ENCODE measurements around the gene PRDM1. TPM values are rescaled to one million over a fixed set of nuclear protein-coding genes. Genes with fewer than 3 reads are reported as not detected.

PRDM1 gene
- total RNA-seq, 4 donors from 2014 or later: 18.3 to 75.8 (median 35.4) TPM

DNA sequence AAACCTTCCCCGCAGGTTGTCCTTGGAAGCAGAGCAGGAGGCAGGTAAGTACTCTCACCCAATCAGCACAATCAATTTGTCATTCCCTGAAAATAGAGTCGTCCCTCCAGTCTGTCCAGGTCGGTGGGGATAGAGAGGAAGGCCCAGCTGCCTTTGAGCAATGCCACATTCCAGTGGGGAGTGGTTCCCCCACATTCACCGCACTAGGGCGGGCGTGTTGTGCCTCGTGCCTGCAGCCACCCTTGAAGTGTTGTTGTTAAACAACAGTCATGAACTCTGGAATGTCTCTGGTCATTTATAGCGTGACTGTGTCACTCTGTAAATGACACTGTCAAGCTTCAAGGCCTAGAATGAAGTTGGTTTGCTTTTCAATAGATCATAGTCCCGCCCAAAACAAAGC is 33.4 kb downstream of the PRDM1 start:
- peak overlapping the region; percentile 30 to 65 (median 60) for H3K27ac ChIP-seq
- no peak for DNase-seq
- no peaks in the 10 kb centered on the region for H3K36me3 ChIP-seq
- TF ChIP-seq CTCF (IDR thresholded peaks at IDR 0.05): no peak
- TF ChIP-seq POLR2A (IDR thresholded peaks at IDR 0.05): no peak
- H3K9me3 ChIP-seq: no peaks in the 10 kb centered on the region
- WGBS, 2 donors: 49 to 77% methylated on average over 9 of the region's 9 CpGs
- H3K27me3 ChIP-seq: peaks cover 0 to 6% (median 0%) of the 10 kb centered on the region in 4 donors
- peaks cover 0 to 22% (median 4%) of the 10 kb centered on the region in 3 donors for H3K4me1 ChIP-seq
- no peak overlapping the region for H3K4me3 ChIP-seq
- intact Hi-C loops (cut with DNase I): no loop called here

DNA sequence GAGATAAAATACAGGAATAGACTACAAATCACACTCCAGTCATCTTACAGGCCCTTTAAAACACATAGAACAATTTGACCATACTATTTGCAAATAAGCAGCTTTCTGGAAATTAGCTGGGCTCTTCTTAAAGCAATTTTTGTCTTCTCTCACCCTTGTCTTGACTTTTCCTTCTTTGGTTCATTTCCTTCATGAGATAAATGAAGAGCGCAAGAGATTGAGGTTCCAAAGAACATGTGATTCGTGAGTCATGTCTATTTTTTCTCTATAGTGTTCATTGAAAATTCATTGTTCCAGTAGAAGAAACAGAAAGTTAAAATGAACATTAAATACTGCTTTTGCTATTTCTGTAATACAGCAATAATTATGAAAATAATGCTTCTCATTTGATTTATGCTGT is 33.9 kb downstream of the PRDM1 start:
- intact Hi-C loops (cut with DNase I): no loop called here
- no peaks in the 10 kb centered on the region for H3K9me3 ChIP-seq
- no peak for DNase-seq
- peaks cover 0 to 22% (median 4%) of the 10 kb centered on the region in 3 donors for H3K4me1 ChIP-seq
- peak overlapping the region; percentile 15 to 65 (median 60) for H3K27ac ChIP-seq
- WGBS, 2 donors: 64 to 76% methylated on average over 2 of the region's 2 CpGs
- H3K36me3 ChIP-seq: no peaks in the 10 kb centered on the region
- peaks cover 0 to 2% (median 0%) of the 10 kb centered on the region in 4 donors for H3K27me3 ChIP-seq
- H3K4me3 ChIP-seq: no peak overlapping the region
- no peak for TF ChIP-seq POLR2A (IDR thresholded peaks at IDR 0.05)
- no peak for TF ChIP-seq CTCF (IDR thresholded peaks at IDR 0.05)

DNA sequence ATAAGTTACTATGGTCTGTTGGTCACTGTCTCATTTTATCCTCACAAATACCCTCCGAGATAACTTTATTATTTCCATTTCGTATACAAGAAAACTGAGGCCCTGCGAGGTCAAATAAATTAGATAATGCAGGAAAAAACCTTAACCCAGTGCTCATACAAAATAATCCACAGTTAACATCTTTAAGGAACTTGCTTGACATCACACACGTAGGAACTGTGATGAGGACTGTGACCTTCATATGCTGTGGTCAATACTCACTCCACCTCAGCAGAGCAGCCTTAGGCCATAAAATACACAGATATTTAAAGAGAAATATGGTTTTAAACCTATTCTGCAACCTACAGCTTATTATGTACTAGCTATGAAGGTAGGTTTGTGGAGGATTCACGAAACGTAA is 34.3 kb downstream of the PRDM1 start:
- no peak for DNase-seq
- H3K27ac ChIP-seq: peak overlapping the region in 3 of 4 donors; percentile 57 to 65 (median 64)
- H3K36me3 ChIP-seq: no peaks in the 10 kb centered on the region
- H3K9me3 ChIP-seq: no peaks in the 10 kb centered on the region
- H3K4me1 ChIP-seq: peaks cover 0 to 22% (median 4%) of the 10 kb centered on the region in 3 donors
- TF ChIP-seq POLR2A (IDR thresholded peaks at IDR 0.05): no peak
- TF ChIP-seq CTCF (IDR thresholded peaks at IDR 0.05): no peak
- H3K27me3 ChIP-seq: no peaks in the 10 kb centered on the region
- no peak overlapping the region for H3K4me3 ChIP-seq
- intact Hi-C loops (cut with DNase I): no loop called here
- WGBS, 2 donors: 91% methylated on average over 6 of the region's 6 CpGs

DNA sequence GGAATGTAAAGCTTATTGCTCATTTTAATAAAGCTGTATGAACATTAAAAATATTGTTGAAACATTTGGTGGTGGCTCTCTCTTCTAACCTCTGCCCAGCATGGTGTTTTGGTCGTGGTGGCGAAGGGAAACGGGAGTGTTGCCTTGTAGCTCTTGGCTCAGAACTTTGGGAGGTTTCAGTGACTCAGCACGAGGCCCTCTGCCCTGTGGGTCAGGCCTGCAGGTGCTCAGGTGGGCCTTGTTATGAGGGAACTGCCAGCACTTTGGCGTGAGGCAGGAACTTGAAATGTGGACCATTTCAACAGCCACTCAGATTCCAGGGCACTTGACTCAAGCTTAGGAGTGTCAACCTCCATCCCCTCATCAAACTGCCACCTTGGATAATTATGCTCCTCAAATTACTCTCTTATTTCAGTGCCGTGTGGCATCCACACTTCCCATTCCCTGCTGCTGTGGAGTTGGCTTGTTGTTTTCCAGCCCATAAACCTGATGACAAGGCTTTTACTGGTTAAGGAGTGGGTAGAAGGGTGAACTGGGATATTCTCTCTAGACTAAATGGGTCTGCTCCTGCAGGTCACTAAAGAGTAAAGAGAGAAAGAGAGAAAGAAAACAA is 36.3 kb downstream of the PRDM1 start:
- Histone ChIP-seq H3K9me3 (no peaks in the 10 kb centered on the region), H3K27me3 (no peaks in the 10 kb centered on the region), H3K4me3 (no peak overlapping the region), H3K4me1 (peaks cover 0 to 13% (median 0%) of the 10 kb centered on the region in 3 donors), H3K27ac (no peak overlapping the region), H3K36me3 (no peaks in the 10 kb centered on the region)
- 55 to 78% methylated on average over 5 to 6 of the region's 6 CpGs for WGBS, 2 donors
- TF ChIP-seq CTCF (IDR thresholded peaks at IDR 0.05) (no peak), POLR2A (IDR thresholded peaks at IDR 0.05) (no peak)
- DNase-seq: no peak
- intact Hi-C loops (cut with DNase I): no loop called here

DNA sequence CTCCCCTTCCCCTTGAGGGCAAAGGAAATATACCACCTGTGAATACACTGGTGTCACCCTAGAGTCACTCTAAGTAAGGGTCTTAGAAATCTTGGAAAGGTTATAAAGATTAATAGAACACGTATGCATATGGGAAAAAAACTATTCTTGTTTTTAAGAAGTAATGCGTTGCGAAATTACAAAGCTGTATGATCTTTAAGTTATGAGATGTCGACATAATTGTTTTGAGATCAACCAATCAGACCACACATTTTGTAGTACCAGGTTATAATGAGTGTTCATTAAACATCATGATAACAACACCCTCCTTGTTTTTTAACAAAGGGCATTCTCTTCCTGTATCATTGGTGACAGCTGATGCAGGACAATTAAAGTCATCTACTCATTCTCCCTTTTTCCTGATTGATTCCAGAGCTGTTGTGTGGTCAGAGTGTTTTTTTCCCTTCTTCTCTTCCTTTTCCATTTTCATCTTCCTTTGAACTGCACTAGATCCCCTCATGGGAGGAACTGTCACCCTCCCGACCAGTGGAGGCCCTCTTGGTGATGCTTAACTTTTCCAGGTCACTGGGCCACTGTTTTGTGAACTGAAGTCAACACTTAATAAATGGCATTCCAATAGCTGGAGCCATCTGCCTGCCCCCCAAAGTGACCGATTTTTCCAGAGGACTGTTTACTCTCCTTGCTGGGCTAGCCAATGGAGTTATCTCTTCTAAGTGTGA is 37.0 kb downstream of the PRDM1 start:
- no peak for DNase-seq
- no peaks in the 10 kb centered on the region for H3K27me3 ChIP-seq
- intact Hi-C loops (cut with DNase I): no loop called here
- 83 to 87% methylated on average over 6 of the region's 6 CpGs for WGBS, 2 donors
- no peaks in the 10 kb centered on the region for H3K9me3 ChIP-seq
- H3K27ac ChIP-seq: no peak overlapping the region
- TF ChIP-seq CTCF (IDR thresholded peaks at IDR 0.05) (no peak), POLR2A (IDR thresholded peaks at IDR 0.05) (no peak)
- no peaks in the 10 kb centered on the region for H3K36me3 ChIP-seq
- H3K4me1 ChIP-seq: peaks cover 0 to 12% (median 0%) of the 10 kb centered on the region in 3 donors
- no peak overlapping the region for H3K4me3 ChIP-seq

Measured in esophagus squamous epithelium (tissue), 5 donors.